CD4-positive, alpha-beta T cell (primary cell): ENCODE results near the gene ADAM10. TPM values are rescaled to one million over a fixed set of nuclear protein-coding genes. Genes with fewer than 3 reads are reported as not detected.

Experiments
- ATAC-seq: fragments of 200-7000 bp; cut with Tn5 transposase; one replicate; pipeline ENCODE4 v1.10.0; 2022; ENCODE audit warnings: mild to moderate bottlenecking; ENCODE audit not compliant: poor library complexity
- CTCF ChIA-PET: fragments of 350-600 bp; sonication (Branson Sonifier 250); formaldehyde crosslinking; loops from one replicate; lab custom pipeline; 2021; ENCODE audit warnings: antibody characterized with exemption, inconsistent platforms; lab: Charles Lee
- POLR2A ChIA-PET: fragments of 350-600 bp; sonication (Branson Sonifier 250); formaldehyde crosslinking; loops from one replicate; lab custom pipeline; 2021; ENCODE audit warnings: antibody characterized with exemption, inconsistent platforms; lab: Charles Lee
- DNase-seq, 14 experiments: peaks; one replicate each; pipeline ENCODE4 v3.0.0-alpha.2; 2013 to 2020; ENCODE audit warnings: mixed read lengths in 2 of 14
- H3K27ac ChIP-seq, 2 donors: one replicate each; pipeline versions ENCODE4 v1.5.1 to v1.7.0; 2013; ENCODE audit warnings: low read length in 2 of 2, low read depth in 1 of 2, mild to moderate bottlenecking in 1 of 2
- H3K27me3 ChIP-seq, 2 experiments: 1 replicate in 1 of 2; 2 replicates in 1 of 2; pipeline versions ENCODE4 v1.6.1 to v1.7.0; 2013; ENCODE audit warnings: low read length in 2 of 2, control low read depth in 1 of 2, mild to moderate bottlenecking in 1 of 2, moderate library complexity in 1 of 2; ENCODE audit not compliant: insufficient read depth in 2 of 2, control insufficient read depth in 1 of 2
- H3K36me3 ChIP-seq: one replicate; pipeline ENCODE4 v1.6.1; 2013; ENCODE audit warnings: low read length, control low read depth; ENCODE audit not compliant: insufficient read depth
- H3K4me1 ChIP-seq: one replicate; pipeline ENCODE4 v1.6.1; 2013; ENCODE audit warnings: low read length, control low read depth; ENCODE audit not compliant: insufficient read depth
- H3K4me3 ChIP-seq: one replicate; pipeline ENCODE4 v1.5.1; 2013; ENCODE audit warnings: mild to moderate bottlenecking, low read length, moderate library complexity
- H3K9me3 ChIP-seq, 2 experiments: 1 replicate in 1 of 2; 2 replicates in 1 of 2; pipeline versions ENCODE4 v1.6.1 to v1.7.0; 2013; ENCODE audit warnings: low read length in 2 of 2, mild to moderate bottlenecking in 2 of 2, control low read depth in 1 of 2, moderate library complexity in 1 of 2; ENCODE audit not compliant: control insufficient read depth in 1 of 2, insufficient read depth in 1 of 2
- H3K27ac Mint-ChIP-seq: one replicate; pipeline ENCODE4 v1.8.0; 2020; ENCODE audit warnings: mixed read lengths
- H3K27me3 Mint-ChIP-seq: one replicate; pipeline ENCODE4 v1.8.0; 2021; ENCODE audit warnings: mixed read lengths
- H3K36me3 Mint-ChIP-seq: one replicate; pipeline ENCODE4 v1.8.0; 2021; ENCODE audit warnings: low read depth, mixed read lengths
- H3K4me1 Mint-ChIP-seq: one replicate; pipeline ENCODE4 v1.8.0; 2021; ENCODE audit warnings: low read depth, mixed read lengths
- H3K4me3 Mint-ChIP-seq: one replicate; pipeline ENCODE4 v1.8.0; 2020; ENCODE audit warnings: mild to moderate bottlenecking, mixed read lengths
- H3K9me3 Mint-ChIP-seq: one replicate; pipeline ENCODE4 v1.8.0; 2020; ENCODE audit warnings: mixed read lengths
- CTCF ChIP-seq: fragments of 200-600 bp; IDR thresholded peaks from one replicate; pipeline ENCODE4 v1.8.0; 2022; ENCODE audit warnings: antibody characterized with exemption, mild to moderate bottlenecking
- intact Hi-C, 2 experiments: fragments of 100-400 bp; cut with DNase I in 1 of 2; cut with micrococcal nuclease in 1 of 2; formaldehyde crosslinking; loops; one replicate each; pipeline versions ENCODE4 v1.15.1 to v1.9.0; 2023 to 2025; cut with DNase I, micrococcal nuclease
- total RNA-seq, 174 experiments: library from RNA in 2 of 174; stranded (reverse) in 2 of 174; gene quantifications; one replicate each; pipeline ENCODE4 v1.2.3 and lab custom pipeline; 2021 to 2026

Gene ADAM10
- total RNA-seq, 2 experiments from 2014 or later: 70.5 to 80.4 TPM

- H3K27me3 ChIP-seq: no peaks in the 10 kb centered on the region
- Mint-ChIP-seq H3K36me3 (no peaks in the 10 kb centered on the region), H3K27me3 (no peaks in the 10 kb centered on the region), H3K4me1 (peaks cover 30% of the 10 kb centered on the region), H3K9me3 (no peaks in the 10 kb centered on the region), H3K27ac (no peak overlapping the region), H3K4me3 (no peak overlapping the region)
- ATAC-seq (no peak), DNase-seq (no peak)
- ChIA-PET CTCF (interaction anchor here (0.6 kb wide), 1 partner anchor 40 kb away, joined by 3 read pairs; no protein-coding TSS in a partner anchor), POLR2A (no interaction called here)
- H3K9me3 ChIP-seq: peaks cover 0 to 4% of the 10 kb centered on the region in 2 experiments
- H3K36me3 ChIP-seq: no peaks in the 10 kb centered on the region
- H3K27ac ChIP-seq: no peak overlapping the region
- intact Hi-C loops: no loop called here
- no peak overlapping the region for H3K4me3 ChIP-seq
- peaks cover 35% of the 10 kb centered on the region for H3K4me1 ChIP-seq
- TF ChIP-seq CTCF: no peak
Observed at GRCh38 chr15:58547628-58548307, 201.7 kb downstream of the ADAM10 start.

- Histone ChIP-seq H3K9me3 (peaks cover 0 to 4% of the 10 kb centered on the region in 2 experiments), H3K27me3 (no peaks in the 10 kb centered on the region), H3K4me3 (no peak overlapping the region), H3K36me3 (no peaks in the 10 kb centered on the region), H3K27ac (no peak overlapping the region), H3K4me1 (peaks cover 32% of the 10 kb centered on the region)
- DNase-seq (no peak), ATAC-seq (no peak)
- no peak overlapping the region for H3K4me3 Mint-ChIP-seq
- no peak for TF ChIP-seq CTCF
- ChIA-PET POLR2A (no interaction called here), CTCF (interaction anchor here (0.6 kb wide), 1 partner anchor 41 kb away, joined by 3 read pairs; no protein-coding TSS in a partner anchor)
- no peak overlapping the region for H3K27ac Mint-ChIP-seq
- no peaks in the 10 kb centered on the region for H3K9me3 Mint-ChIP-seq
- H3K27me3 Mint-ChIP-seq: no peaks in the 10 kb centered on the region
- H3K36me3 Mint-ChIP-seq: no peaks in the 10 kb centered on the region
- peaks cover 27% of the 10 kb centered on the region for H3K4me1 Mint-ChIP-seq
- intact Hi-C loops: no loop called here
Observed at GRCh38 chr15:58546635-58547627, 202.6 kb downstream of the ADAM10 start.

- no peak overlapping the region for H3K27ac Mint-ChIP-seq
- intact Hi-C loops: no loop called here
- Histone ChIP-seq H3K4me1 (peaks cover 24% of the 10 kb centered on the region), H3K9me3 (peaks cover 0 to 4% of the 10 kb centered on the region in 2 experiments), H3K4me3 (no peak overlapping the region), H3K27ac (no peak overlapping the region), H3K36me3 (no peaks in the 10 kb centered on the region), H3K27me3 (no peaks in the 10 kb centered on the region)
- ChIA-PET CTCF (interaction anchor here (1.6 kb wide), 1 partner anchor 24 kb away, joined by 4 read pairs; no protein-coding TSS in a partner anchor), POLR2A (no interaction called here)
- no peaks in the 10 kb centered on the region for H3K36me3 Mint-ChIP-seq
- no peak for DNase-seq
- peaks cover 19% of the 10 kb centered on the region for H3K4me1 Mint-ChIP-seq
- H3K9me3 Mint-ChIP-seq: no peaks in the 10 kb centered on the region
- no peaks in the 10 kb centered on the region for H3K27me3 Mint-ChIP-seq
- H3K4me3 Mint-ChIP-seq: no peak overlapping the region
- no peak for TF ChIP-seq CTCF
- no peak for ATAC-seq
Observed at GRCh38 chr15:58546066-58546591, 203.4 kb downstream of the ADAM10 start.
